Kidney (tissue), 14 donors: ENCODE results near the gene DISC1. TPM values are rescaled to one million over a fixed set of nuclear protein-coding genes. Genes with fewer than 3 reads are reported as not detected.

Source experiments
- DNase-seq, 5 donors: peaks; one replicate each; pipeline ENCODE4 v3.0.0-alpha.2; 2013 to 2020
- FAIRE-seq: peaks from 2 replicates; lab custom pipeline; 2012; peaks lifted over from hg19 to GRCh38; lab: Jason Lieb, UNC
- H3K27ac ChIP-seq, 2 donors: one replicate each; pipeline ENCODE4 v1.7.0; 2013; ENCODE audit warnings: low read depth in 2 of 2, low read length in 2 of 2, inconsistent platforms in 1 of 2
- H3K27me3 ChIP-seq: one replicate; pipeline ENCODE4 v1.7.1; 2013; ENCODE audit warnings: low read length, inconsistent platforms; ENCODE audit not compliant: control insufficient read depth, insufficient read depth
- H3K36me3 ChIP-seq, 3 donors: one replicate each; pipeline versions ENCODE4 v1.7.0 to v1.7.1; 2013; ENCODE audit warnings: low read length in 3 of 3, control low read depth in 1 of 3, inconsistent platforms in 1 of 3; ENCODE audit not compliant: insufficient read depth in 3 of 3, control insufficient read depth in 2 of 3
- H3K4me1 ChIP-seq, 3 donors: one replicate each; pipeline versions ENCODE4 v1.7.0 to v1.7.1; 2013; ENCODE audit warnings: low read length in 3 of 3, inconsistent platforms in 1 of 3, low read depth in 1 of 3; ENCODE audit not compliant: control insufficient read depth in 2 of 3, insufficient read depth in 2 of 3
- H3K4me3 ChIP-seq, 3 donors: one replicate each; pipeline versions ENCODE4 v1.7.0 to v1.8.1; 2013; ENCODE audit warnings: low read length in 3 of 3, control low read depth in 1 of 3, inconsistent platforms in 1 of 3
- H3K9ac ChIP-seq, 3 donors: one replicate each; pipeline versions ENCODE4 v1.7.0 to v1.7.1; 2013; ENCODE audit warnings: low read length in 3 of 3, control low read depth in 1 of 3, inconsistent platforms in 1 of 3
- H3K9me3 ChIP-seq, 3 donors: one replicate each; pipeline versions ENCODE4 v1.7.0 to v1.7.1; 2013; ENCODE audit warnings: low read length in 3 of 3, control low read depth in 1 of 3, inconsistent platforms in 1 of 3; ENCODE audit not compliant: control insufficient read depth in 2 of 3, insufficient read depth in 1 of 3
- CTCF ChIP-seq: IDR thresholded peaks from 3 replicates; pipeline ENCODE4 v1.5.1; 2012; ENCODE audit warnings: mild to moderate bottlenecking, moderate library complexity, borderline replicate concordance; ENCODE audit not compliant: insufficient read depth; ENCODE audit errors: extremely low read depth
- intact Hi-C: fragments of 100-400 bp; cut with DNase I; formaldehyde crosslinking; loops from one replicate; pipeline ENCODE4 v1.11.1; 2022
- polyA plus RNA-seq: library from polyadenylated mRNA; stranded (reverse); fragments of 350-450 nt; fragmentation: Illumina TruSeq; extraction: RNeasy Lipid Tissue Mini Kit (QIAGEN cat#74804); gene quantifications from one replicate; pipeline ENCODE4 v1.2.3, GENCODE V29; 2014; ENCODE audit warnings: low read depth, low replicate concordance; ENCODE audit not compliant: insufficient read depth
- total RNA-seq: library from RNA; stranded (reverse); fragmentation: NEBNext Ultra II Directional; extraction: Animal tissue kit (Norgen Biotek cat#: 25700); gene quantifications from one replicate; pipeline ENCODE4 v1.2.1, GENCODE V29; 2021
- donor health status: control.
- donor health status: control.
- donor health status: control.
- donor health status: control.
- donor health status: control.
- donor health status: DM: yes; HTN: yes; CAD: no.
- donor health status: Normal renal cell carcinoma (clear cell type).

DISC1 gene
- total and polyA plus RNA-seq, 2 donors from 2014 or later = 0.80 to 15.9 TPM

- no peak overlapping the region for H3K4me3 ChIP-seq
- no peak overlapping the region for H3K27ac ChIP-seq
- H3K27me3 ChIP-seq = no peaks in the 10 kb centered on the region
- TF ChIP-seq CTCF = no peak
- H3K9ac ChIP-seq = no peak overlapping the region
- H3K4me1 ChIP-seq = peaks cover 0 to 2% (median 0%) of the 10 kb centered on the region in 3 donors
- intact Hi-C loops = no loop called here
- H3K36me3 ChIP-seq = no peaks in the 10 kb centered on the region
- FAIRE-seq (no peak), DNase-seq (no peak)
- no peaks in the 10 kb centered on the region for H3K9me3 ChIP-seq
Observed at GRCh38 chr1:231708394-231708793, 81.8 kb downstream of the DISC1 start.

GRCh38 chr1:231714440-231714839, 87.8 kb downstream of the DISC1 start:
- no peak for DNase-seq
- Histone ChIP-seq H3K27ac (no peak overlapping the region), H3K36me3 (no peaks in the 10 kb centered on the region), H3K4me3 (no peak overlapping the region), H3K9me3 (no peaks in the 10 kb centered on the region), H3K9ac (no peak overlapping the region), H3K4me1 (no peaks in the 10 kb centered on the region), H3K27me3 (no peaks in the 10 kb centered on the region)
- no peak for FAIRE-seq
- no peak for TF ChIP-seq CTCF
- intact Hi-C loops = no loop called here

GRCh38 chr1:231715816-231716722, 89.5 kb downstream of the DISC1 start:
- no peaks in the 10 kb centered on the region for H3K9me3 ChIP-seq
- no peak overlapping the region for H3K9ac ChIP-seq
- H3K4me3 ChIP-seq = no peak overlapping the region
- H3K36me3 ChIP-seq = no peaks in the 10 kb centered on the region
- no peaks in the 10 kb centered on the region for H3K4me1 ChIP-seq
- intact Hi-C loops = no loop called here
- H3K27me3 ChIP-seq = no peaks in the 10 kb centered on the region
- no peak for DNase-seq
- no peak for TF ChIP-seq CTCF
- FAIRE-seq = no peak
- H3K27ac ChIP-seq = no peak overlapping the region
